Body of pancreas (tissue), 4 donors: ENCODE results near the gene CPM.

Experiments used
- POLR2A ChIP-seq, 3 donors: fragments of 450-650 bp; IDR thresholded peaks; one replicate each; pipeline ENCODE4 v1.6.1; 2016; ENCODE audit warnings: antibody characterized with exemption in 3 of 3, mild to moderate bottlenecking in 2 of 3
- TF ChIP-seq, protein P1 (sequence below), 7 experiments: fragments of 450-650 bp in 4 of 7; fragments of 200-600 bp in 3 of 7; sonication (generic) in 3 of 7; IDR thresholded peaks; one replicate each; pipeline ENCODE4 v1.5.1; 2016 to 2019; ENCODE audit warnings: antibody characterized with exemption in 7 of 7

DNA sequence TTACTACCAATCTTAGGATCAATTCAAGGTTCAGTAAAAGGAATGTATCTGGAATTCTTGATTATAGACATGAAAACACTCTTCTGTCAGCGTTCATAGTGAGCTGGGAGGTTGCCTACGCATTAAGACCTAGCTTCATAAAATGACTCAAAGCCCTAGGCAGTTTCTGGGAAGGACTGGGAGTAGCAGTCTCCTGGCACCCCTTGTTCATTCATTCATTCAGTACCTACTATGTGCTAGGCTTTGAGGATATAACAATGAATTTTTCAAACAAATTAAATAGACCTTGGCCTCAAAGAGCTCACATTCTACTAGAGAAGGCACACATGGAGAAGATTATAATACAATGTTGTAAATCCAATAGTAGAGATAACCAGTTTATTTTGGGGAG lies 78.9 kb downstream of the CPM start:
- TF ChIP-seq, protein P1, sequence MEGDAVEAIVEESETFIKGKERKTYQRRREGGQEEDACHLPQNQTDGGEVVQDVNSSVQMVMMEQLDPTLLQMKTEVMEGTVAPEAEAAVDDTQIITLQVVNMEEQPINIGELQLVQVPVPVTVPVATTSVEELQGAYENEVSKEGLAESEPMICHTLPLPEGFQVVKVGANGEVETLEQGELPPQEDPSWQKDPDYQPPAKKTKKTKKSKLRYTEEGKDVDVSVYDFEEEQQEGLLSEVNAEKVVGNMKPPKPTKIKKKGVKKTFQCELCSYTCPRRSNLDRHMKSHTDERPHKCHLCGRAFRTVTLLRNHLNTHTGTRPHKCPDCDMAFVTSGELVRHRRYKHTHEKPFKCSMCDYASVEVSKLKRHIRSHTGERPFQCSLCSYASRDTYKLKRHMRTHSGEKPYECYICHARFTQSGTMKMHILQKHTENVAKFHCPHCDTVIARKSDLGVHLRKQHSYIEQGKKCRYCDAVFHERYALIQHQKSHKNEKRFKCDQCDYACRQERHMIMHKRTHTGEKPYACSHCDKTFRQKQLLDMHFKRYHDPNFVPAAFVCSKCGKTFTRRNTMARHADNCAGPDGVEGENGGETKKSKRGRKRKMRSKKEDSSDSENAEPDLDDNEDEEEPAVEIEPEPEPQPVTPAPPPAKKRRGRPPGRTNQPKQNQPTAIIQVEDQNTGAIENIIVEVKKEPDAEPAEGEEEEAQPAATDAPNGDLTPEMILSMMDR (IDR thresholded peaks at IDR 0.05): no peak
- no peak for TF ChIP-seq POLR2A (IDR thresholded peaks at IDR 0.05)
